ENCODE data around the gene IRF9.

GRCh38 chr14:24167469-24168114 lies 6.5 kb downstream of the IRF9 start:
- no peak for TF ChIP-seq CTCF (conservative IDR thresholded peaks at IDR 0.05; ENCODE audit: low read depth, low read length)
- no peak for TF ChIP-seq EZH2 (IDR thresholded peaks at IDR 0.05; ENCODE audit: borderline replicate concordance, low read depth, low read length, poor library complexity, severe bottlenecking)

All from A673 (cell line).